Immature natural killer cell (primary cell): ENCODE measurements around the gene LYPLA2. TPM values are rescaled to one million over a fixed set of nuclear protein-coding genes. Genes with fewer than 3 reads are reported as not detected.
"Not testable (repeated sequence)": the region's sequence is repeated elsewhere in the genome, so short reads cannot be mapped to it uniquely, and the experiment has no call there.

Experiments used
- DNase-seq, 3 donors: peaks; one replicate each; pipeline ENCODE4 v3.0.0; 2022; ENCODE audit warnings: mixed read lengths in 1 of 3
- H3K27ac Mint-ChIP-seq, 6 donors: one replicate each; pipeline ENCODE4 v1.8.0; 2020; ENCODE audit warnings: mixed read lengths in 6 of 6, mild to moderate bottlenecking in 5 of 6, inconsistent platforms in 4 of 6, moderate library complexity in 3 of 6
- H3K27me3 Mint-ChIP-seq, 3 donors: one replicate each; pipeline ENCODE4 v1.8.0; 2020 to 2021; ENCODE audit warnings: low read depth in 3 of 3, mild to moderate bottlenecking in 3 of 3, mixed read lengths in 3 of 3, moderate library complexity in 3 of 3, inconsistent platforms in 1 of 3
- H3K36me3 Mint-ChIP-seq, 3 donors: one replicate each; pipeline ENCODE4 v1.8.0; 2020; ENCODE audit warnings: mixed read lengths in 3 of 3, inconsistent platforms in 2 of 3, mild to moderate bottlenecking in 2 of 3
- H3K4me1 Mint-ChIP-seq, 2 donors: one replicate each; pipeline ENCODE4 v1.8.0; 2020; ENCODE audit warnings: inconsistent platforms in 2 of 2, mild to moderate bottlenecking in 2 of 2, mixed read lengths in 2 of 2, moderate library complexity in 1 of 2
- H3K4me3 Mint-ChIP-seq, 5 donors: one replicate each; pipeline ENCODE4 v1.8.0; 2020; ENCODE audit warnings: mild to moderate bottlenecking in 5 of 5, mixed read lengths in 5 of 5, inconsistent platforms in 3 of 5, moderate library complexity in 3 of 5
- H3K9me3 Mint-ChIP-seq, 6 donors: one replicate each; pipeline ENCODE4 v1.8.0; 2020; ENCODE audit warnings: mild to moderate bottlenecking in 6 of 6, mixed read lengths in 6 of 6, inconsistent platforms in 4 of 6, moderate library complexity in 3 of 6
- polyA plus RNA-seq, 3 donors: library from polyadenylated mRNA; unstranded; fragments of 300-500 nt; fragmentation: Illumina TruSeq; gene quantifications; one replicate each; pipeline ENCODE4 v1.2.3, GENCODE V29; 2021

LYPLA2 gene
- polyA plus RNA-seq, 3 donors from 2014 or later: 91.9 to 142 (median 117) TPM

- DNase-seq: no peak
- Mint-ChIP-seq H3K9me3 (no peaks in the 10 kb centered on the region), H3K4me1 (peaks cover 5 to 9% of the 10 kb centered on the region in 2 donors), H3K27ac (no peak overlapping the region), H3K27me3 (peaks cover 0 to 2% (median 0%) of the 10 kb centered on the region in 3 donors), H3K36me3 (peaks cover 19 to 38% (median 20%) of the 10 kb centered on the region in 3 donors), H3K4me3 (no peak overlapping the region)
Measured at GRCh38 chr1:23814016-23814415, 23.1 kb downstream of the LYPLA2 start.

DNA sequence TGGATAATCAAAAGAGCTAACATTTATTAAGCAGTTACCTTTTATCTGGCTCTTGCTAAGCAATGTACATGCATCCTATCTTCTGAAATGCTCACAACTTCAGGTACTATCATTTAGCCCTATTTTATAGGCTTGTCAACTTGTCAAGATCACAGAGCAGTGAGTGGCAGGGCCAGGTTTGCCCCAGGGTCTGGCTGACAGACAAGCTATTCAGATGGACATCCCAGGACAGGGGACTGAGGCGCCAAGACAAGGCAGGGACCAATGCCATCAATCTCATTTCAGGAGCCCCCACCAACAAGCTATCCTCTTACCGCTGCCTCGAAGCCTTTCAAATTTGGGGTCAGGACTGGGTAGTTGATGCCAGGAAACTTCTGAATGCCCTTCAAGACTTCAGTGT is 25.4 kb downstream of the LYPLA2 start:
- H3K27ac Mint-ChIP-seq: no peak overlapping the region
- H3K4me3 Mint-ChIP-seq: no peak overlapping the region
- peaks cover 14 to 35% (median 16%) of the 10 kb centered on the region in 3 donors for H3K36me3 Mint-ChIP-seq
- peaks cover 0 to 2% (median 0%) of the 10 kb centered on the region in 3 donors for H3K27me3 Mint-ChIP-seq
- DNase-seq: no peak
- no peaks in the 10 kb centered on the region for H3K4me1 Mint-ChIP-seq
- no peaks in the 10 kb centered on the region for H3K9me3 Mint-ChIP-seq

DNA sequence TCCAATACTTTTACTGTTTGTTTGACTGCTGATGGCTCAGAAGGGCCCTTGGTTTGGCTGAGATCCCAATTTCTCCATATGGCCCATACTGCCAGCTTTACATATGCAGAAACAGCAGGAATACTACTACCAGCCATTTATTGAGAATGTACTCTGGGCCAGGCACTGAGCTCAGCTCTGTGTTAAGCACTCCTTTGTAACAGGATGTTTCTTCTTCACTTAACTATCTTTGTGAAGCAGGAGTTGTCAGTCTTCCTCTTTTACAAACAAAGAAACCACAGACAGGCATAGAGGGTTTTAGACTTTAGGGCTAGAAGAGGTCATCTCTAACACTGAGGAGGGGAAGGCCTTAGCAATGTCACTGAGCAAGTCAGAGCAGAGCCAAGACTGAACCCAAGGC is 26.0 kb downstream of the LYPLA2 start:
- peaks cover 12 to 29% (median 12%) of the 10 kb centered on the region in 3 donors for H3K36me3 Mint-ChIP-seq
- H3K27me3 Mint-ChIP-seq: peaks cover 0 to 2% (median 0%) of the 10 kb centered on the region in 3 donors
- H3K27ac Mint-ChIP-seq: no peak overlapping the region

DNA sequence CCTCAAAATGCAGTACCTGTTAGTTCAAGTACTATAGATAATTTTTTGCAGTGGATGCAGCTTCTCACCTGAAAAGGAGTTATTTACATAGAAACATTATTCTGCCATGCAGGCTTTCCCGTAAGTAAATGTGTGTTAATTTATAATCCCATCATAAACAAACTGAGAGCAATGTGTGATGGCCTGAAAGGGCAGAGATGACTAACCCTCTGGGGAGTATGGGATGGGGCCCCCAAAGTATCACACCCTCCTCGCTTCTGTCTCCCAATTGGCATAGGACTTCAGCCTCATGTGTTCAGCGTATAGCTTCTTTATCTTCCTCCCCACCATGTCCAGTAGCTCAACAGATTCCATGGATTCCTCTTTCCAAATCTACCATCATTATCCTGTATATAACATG is 26.7 kb downstream of the LYPLA2 start:
- no peak overlapping the region for H3K27ac Mint-ChIP-seq
- H3K4me1 Mint-ChIP-seq: no peaks in the 10 kb centered on the region
- H3K27me3 Mint-ChIP-seq: peaks cover 0 to 2% (median 0%) of the 10 kb centered on the region in 3 donors
- no peaks in the 10 kb centered on the region for H3K9me3 Mint-ChIP-seq
- DNase-seq: no peak
- H3K36me3 Mint-ChIP-seq: peaks cover 9 to 26% (median 12%) of the 10 kb centered on the region in 3 donors
- no peak overlapping the region for H3K4me3 Mint-ChIP-seq

More for the DNA sequence above, 26.0 kb downstream of the LYPLA2 start:
- Mint-ChIP-seq H3K4me3 (no peak overlapping the region), H3K4me1 (no peaks in the 10 kb centered on the region), H3K9me3 (no peaks in the 10 kb centered on the region)
- DNase-seq: no peak

GRCh38 chr1:23823767-23824166 is 32.8 kb downstream of the LYPLA2 start:
- Mint-ChIP-seq H3K36me3 (no peaks in the 10 kb centered on the region), H3K27me3 (peaks cover 4 to 11% (median 6%) of the 10 kb centered on the region in 3 donors), H3K9me3 (no peaks in the 10 kb centered on the region), H3K4me3 (peak overlapping the region; percentile 62 to 95 (median 95)), H3K27ac (peak overlapping the region; percentile 72 to 98 (median 96)), H3K4me1 (peaks cover 19 to 29% of the 10 kb centered on the region in 2 donors)
- DNase-seq: no peak

DNA sequence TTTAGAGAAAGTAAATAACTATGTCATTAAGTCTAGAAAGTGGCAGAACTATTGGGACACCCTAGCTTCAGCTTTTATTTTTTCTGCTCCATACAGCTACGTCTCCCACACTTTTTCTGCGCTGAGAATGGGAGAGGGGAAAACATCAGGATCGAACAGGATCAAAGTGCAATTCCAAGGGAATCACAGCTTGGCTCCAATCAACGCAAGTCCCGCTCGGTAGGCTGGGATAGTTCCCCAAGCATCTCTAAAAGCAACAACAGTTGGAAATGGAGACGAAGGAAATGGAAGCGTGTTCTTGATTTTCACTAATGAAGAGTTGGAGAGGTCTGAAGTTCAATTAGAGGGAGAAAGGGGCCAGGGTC is 33.7 kb downstream of the LYPLA2 start:
- Mint-ChIP-seq H3K36me3 (no peaks in the 10 kb centered on the region), H3K27ac (peak overlapping the region; percentile 92 to 98 (median 96)), H3K27me3 (peaks cover 4 to 11% (median 6%) of the 10 kb centered on the region in 3 donors), H3K9me3 (no peaks in the 10 kb centered on the region), H3K4me1 (peaks cover 19 to 29% of the 10 kb centered on the region in 2 donors), H3K4me3 (peak overlapping the region; percentile 94 to 96 (median 95))
- no peak for DNase-seq

DNA sequence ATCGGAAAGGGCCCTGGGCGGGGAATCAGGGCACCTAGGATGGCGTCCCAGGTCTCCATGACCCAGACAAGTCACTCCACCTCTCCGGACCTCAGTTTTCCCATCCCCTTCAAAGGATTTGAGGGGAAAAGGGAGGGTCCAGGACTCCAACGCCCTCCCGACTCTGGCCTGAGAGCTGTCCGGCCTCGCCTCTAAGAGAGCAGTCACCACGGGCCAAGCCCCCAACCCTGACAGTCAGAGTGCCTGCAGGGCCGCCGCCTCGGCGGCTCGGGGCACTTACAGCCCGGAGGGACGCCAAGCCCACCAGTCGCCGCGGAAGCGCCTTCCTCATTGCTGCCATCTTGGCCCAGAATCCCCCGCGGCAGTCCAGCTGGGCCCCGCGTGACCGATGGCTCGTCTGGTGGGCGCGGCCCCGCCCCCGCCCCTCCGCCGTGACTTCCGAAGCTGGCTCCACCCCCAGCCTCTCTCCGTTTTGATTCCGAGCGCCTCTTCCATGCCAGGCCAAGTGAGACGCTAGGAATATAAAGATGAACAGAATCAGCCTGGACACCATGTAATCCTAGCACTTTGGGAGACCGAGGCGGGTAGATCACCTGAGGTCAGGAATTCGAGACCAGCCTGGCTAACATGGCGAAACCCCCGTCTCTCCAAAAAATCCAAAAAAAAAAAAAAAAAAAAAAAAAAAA is 34.3 kb downstream of the LYPLA2 start, which contains the start of gene HMGCL:
HMGCL (minus strand) TSS at position 354 of the 686 bp plus-strand sequence; CDS start at position 340, 14 bp downstream.
- peaks cover 4 to 11% (median 6%) of the 10 kb centered on the region in 3 donors for H3K27me3 Mint-ChIP-seq
- peak within 1 kb of the TSS; percentile 94 to 96 (median 95) for H3K4me3 Mint-ChIP-seq
- peak; percentile 80 to 83 (median 82) for DNase-seq
- H3K9me3 Mint-ChIP-seq: no peaks in the 10 kb centered on the region
- peak within 1 kb of the TSS; percentile 92 to 98 (median 96) for H3K27ac Mint-ChIP-seq
- no peaks in the 10 kb centered on the region for H3K36me3 Mint-ChIP-seq
- H3K4me1 Mint-ChIP-seq: peaks cover 19 to 29% of the 10 kb centered on the region in 2 donors

GRCh38 chr1:23825762-23826522 is 35.0 kb downstream of the LYPLA2 start:
- Mint-ChIP-seq H3K27me3 (peaks cover 4 to 11% (median 6%) of the 10 kb centered on the region in 3 donors), H3K4me1 (peaks cover 19 to 29% of the 10 kb centered on the region in 2 donors), H3K36me3 (no peaks in the 10 kb centered on the region), H3K27ac (peak overlapping the region; percentile 92 to 98 (median 96)), H3K9me3 (no peaks in the 10 kb centered on the region), H3K4me3 (peak overlapping the region; percentile 94 to 96 (median 95))
- DNase-seq: peak in 1 of 3 donors; percentile 19

GRCh38 chr1:23826590-23826989 is 35.6 kb downstream of the LYPLA2 start:
- H3K27ac Mint-ChIP-seq, H3K36me3 Mint-ChIP-seq, H3K9me3 Mint-ChIP-seq, DNase-seq: not testable (repeated sequence)
- H3K27me3 Mint-ChIP-seq: peaks cover 4 to 11% (median 6%) of the 10 kb centered on the region in 3 donors
- H3K4me1 Mint-ChIP-seq: peaks cover 19 to 29% of the 10 kb centered on the region in 2 donors
- H3K4me3 Mint-ChIP-seq: peak overlapping the region; percentile 49 to 96 (median 60)

GRCh38 chr1:23827717-23828116 is 36.8 kb downstream of the LYPLA2 start:
- peak overlapping the region in 1 of 6 donors; percentile 2 for H3K27ac Mint-ChIP-seq
- H3K27me3 Mint-ChIP-seq: peaks cover 4 to 11% (median 6%) of the 10 kb centered on the region in 3 donors
- H3K4me3 Mint-ChIP-seq: peak overlapping the region in 1 of 5 donors; percentile 22
- H3K36me3 Mint-ChIP-seq: no peaks in the 10 kb centered on the region
- no peak for DNase-seq
- H3K9me3 Mint-ChIP-seq: no peaks in the 10 kb centered on the region
- peaks cover 19 to 29% of the 10 kb centered on the region in 2 donors for H3K4me1 Mint-ChIP-seq

- not testable (repeated sequence) for H3K36me3 Mint-ChIP-seq, H3K9me3 Mint-ChIP-seq, DNase-seq, H3K4me3 Mint-ChIP-seq, H3K27me3 Mint-ChIP-seq, H3K27ac Mint-ChIP-seq
- peaks cover 11 to 14% of the 10 kb centered on the region in 2 donors for H3K4me1 Mint-ChIP-seq
Measured at GRCh38 chr1:23834156-23834555, 43.2 kb downstream of the LYPLA2 start.

- Mint-ChIP-seq H3K4me1 (peaks cover 11 to 14% of the 10 kb centered on the region in 2 donors), H3K36me3 (no peaks in the 10 kb centered on the region), H3K27me3 (peaks cover 0 to 3% (median 0%) of the 10 kb centered on the region in 3 donors), H3K4me3 (no peak overlapping the region), H3K27ac (no peak overlapping the region), H3K9me3 (no peaks in the 10 kb centered on the region)
- DNase-seq: no peak
Measured at GRCh38 chr1:23836037-23836436, 45.1 kb downstream of the LYPLA2 start.

GRCh38 chr1:23837908-23838307 is 47.0 kb downstream of the LYPLA2 start:
- H3K27me3 Mint-ChIP-seq: peaks cover 0 to 3% (median 0%) of the 10 kb centered on the region in 3 donors
- no peaks in the 10 kb centered on the region for H3K9me3 Mint-ChIP-seq
- peak overlapping the region; percentile 71 to 82 (median 79) for H3K4me3 Mint-ChIP-seq
- peak overlapping the region in 1 of 6 donors; percentile 66 for H3K27ac Mint-ChIP-seq
- H3K36me3 Mint-ChIP-seq: no peaks in the 10 kb centered on the region
- H3K4me1 Mint-ChIP-seq: peaks cover 11 to 14% of the 10 kb centered on the region in 2 donors
- no peak for DNase-seq
